AG04450 (cell line): ENCODE data around the gene CABYR. TPM values are rescaled to one million over a fixed set of nuclear protein-coding genes. Genes with fewer than 3 reads are reported as not detected.

Source experiments
- CTCF ChIA-PET: fragments of 300-600, 350-600 bp; formaldehyde crosslinking; extraction: SDS; loops from one replicate; lab custom pipeline; 2022; ENCODE audit warnings: antibody characterized with exemption, inconsistent platforms; lab: Charles Lee
- POLR2A ChIA-PET: fragments of 350-600 bp; formaldehyde crosslinking; extraction: SDS; loops from one replicate; lab custom pipeline; 2021; ENCODE audit warnings: antibody characterized with exemption, inconsistent platforms; lab: Yijun Ruan, JAX
- DNase-seq: peaks from one replicate; pipeline ENCODE4 v3.0.0-alpha.2; 2011; ENCODE audit warnings: low read depth, low spot score
- H3K27ac ChIP-seq: one replicate; pipeline ENCODE4 v1.5.1; 2012; ENCODE audit warnings: low read depth, low read length, control low read depth
- H3K27me3 ChIP-seq: one replicate; pipeline ENCODE4 v1.6.0; 2012; ENCODE audit warnings: low read length; ENCODE audit not compliant: control insufficient read depth, insufficient read depth
- H3K4me3 ChIP-seq: 2 replicates; pipeline ENCODE4 v1.5.1; 2011; ENCODE audit warnings: mild to moderate bottlenecking, low read depth, low read length, control low read depth
- H3K9me3 ChIP-seq: 2 replicates; pipeline ENCODE4 v1.5.1; 2012; ENCODE audit warnings: low read length; ENCODE audit not compliant: control insufficient read depth, insufficient read depth
- polyA plus RNA-seq: library from polyadenylated mRNA; depleted of rRNA; stranded (reverse); fragments of >200 nt; gene quantifications from 2 replicates; pipeline ENCODE4 v1.2.3, GENCODE V29; 2011
- TF ChIP-seq, protein P1 (sequence below): IDR thresholded peaks from 2 replicates; pipeline ENCODE4 v1.5.1; 2011; ENCODE audit warnings: low read depth, low read length, control low read depth, inconsistent platforms

The CABYR gene
- polyA plus RNA-seq, 1 experiment, result 11.8 TPM

DNA sequence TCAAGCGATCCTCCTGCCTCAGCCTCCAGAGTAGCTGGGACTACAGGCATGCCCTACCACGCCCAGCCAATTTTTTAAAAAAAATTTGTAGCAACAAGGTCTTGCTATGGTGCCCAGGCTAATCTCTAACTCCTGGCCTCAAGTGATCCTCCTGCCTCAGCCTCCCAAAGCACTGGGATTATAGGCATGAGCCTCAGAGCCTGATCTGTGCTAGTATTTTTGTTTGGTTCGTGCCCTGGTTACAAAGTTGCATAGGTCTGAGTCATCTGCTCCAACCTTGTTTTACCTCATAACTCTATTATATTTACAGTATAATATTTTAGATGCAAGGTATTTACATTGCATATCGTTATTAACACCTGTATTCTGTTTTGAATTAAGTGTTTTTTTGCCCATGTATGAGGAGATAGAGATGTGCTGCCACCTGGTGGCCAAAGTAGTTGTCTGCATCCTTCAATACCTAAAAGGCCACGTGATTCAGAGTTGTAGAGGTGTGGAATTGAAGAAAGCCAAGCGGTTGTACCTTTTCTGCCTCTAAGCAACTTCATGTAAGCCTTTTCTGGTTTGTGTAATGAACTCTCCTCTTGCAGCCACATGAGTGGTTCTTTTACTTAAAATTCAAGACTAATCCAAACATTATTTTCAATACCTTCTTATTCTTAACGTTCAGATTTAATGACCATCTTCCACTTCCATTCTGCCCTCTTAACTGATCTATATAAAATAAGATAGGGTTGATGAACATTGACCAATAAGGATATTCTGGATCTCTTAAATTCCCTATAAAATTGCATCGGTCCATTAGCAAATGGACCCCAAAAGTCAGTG is 19.9 kb upstream of the CABYR start:
- DNase-seq, result peak; percentile 39
- ChIA-PET POLR2A (interaction anchor here (0.6 kb wide), 1 partner anchor 91 kb away, joined by 4 read pairs; no protein-coding TSS in a partner anchor), CTCF (interaction anchor here (0.7 to 1.7 kb wide), 16 partner anchors 12 to 1073 kb away, joined by 3 to 6 read pairs (median 4); no protein-coding TSS in a partner anchor)
- TF ChIP-seq, protein P1, sequence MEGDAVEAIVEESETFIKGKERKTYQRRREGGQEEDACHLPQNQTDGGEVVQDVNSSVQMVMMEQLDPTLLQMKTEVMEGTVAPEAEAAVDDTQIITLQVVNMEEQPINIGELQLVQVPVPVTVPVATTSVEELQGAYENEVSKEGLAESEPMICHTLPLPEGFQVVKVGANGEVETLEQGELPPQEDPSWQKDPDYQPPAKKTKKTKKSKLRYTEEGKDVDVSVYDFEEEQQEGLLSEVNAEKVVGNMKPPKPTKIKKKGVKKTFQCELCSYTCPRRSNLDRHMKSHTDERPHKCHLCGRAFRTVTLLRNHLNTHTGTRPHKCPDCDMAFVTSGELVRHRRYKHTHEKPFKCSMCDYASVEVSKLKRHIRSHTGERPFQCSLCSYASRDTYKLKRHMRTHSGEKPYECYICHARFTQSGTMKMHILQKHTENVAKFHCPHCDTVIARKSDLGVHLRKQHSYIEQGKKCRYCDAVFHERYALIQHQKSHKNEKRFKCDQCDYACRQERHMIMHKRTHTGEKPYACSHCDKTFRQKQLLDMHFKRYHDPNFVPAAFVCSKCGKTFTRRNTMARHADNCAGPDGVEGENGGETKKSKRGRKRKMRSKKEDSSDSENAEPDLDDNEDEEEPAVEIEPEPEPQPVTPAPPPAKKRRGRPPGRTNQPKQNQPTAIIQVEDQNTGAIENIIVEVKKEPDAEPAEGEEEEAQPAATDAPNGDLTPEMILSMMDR, result peak; percentile 81
- Histone ChIP-seq H3K4me3 (no peak overlapping the region), H3K27ac (no peak overlapping the region), H3K9me3 (no peaks in the 10 kb centered on the region), H3K27me3 (no peaks in the 10 kb centered on the region)

GRCh38 chr18:24120676-24121075 is 18.2 kb upstream of the CABYR start:
- H3K27ac ChIP-seq, result no peak overlapping the region
- ChIA-PET CTCF (interaction anchor here (1.7 kb wide), 1 partner anchor 418 kb away, joined by 6 read pairs; no protein-coding TSS in a partner anchor), POLR2A (no interaction called here)
- H3K27me3 ChIP-seq, result no peaks in the 10 kb centered on the region
- no peak for DNase-seq
- no peaks in the 10 kb centered on the region for H3K9me3 ChIP-seq
- TF ChIP-seq, protein P1, result no peak
- H3K4me3 ChIP-seq, result no peak overlapping the region

- no peak overlapping the region for H3K27ac ChIP-seq
- CTCF ChIA-PET, result no interaction called here
- no peaks in the 10 kb centered on the region for H3K9me3 ChIP-seq
- no peak overlapping the region for H3K4me3 ChIP-seq
- H3K27me3 ChIP-seq, result no peaks in the 10 kb centered on the region
- POLR2A ChIA-PET, result interaction anchor here (1.2 kb wide), 1 partner anchor 17 kb away, joined by 3 read pairs; the partner anchor contains the start of gene CABYR
- TF ChIP-seq, protein P1, result no peak
- no peak for DNase-seq
Measured at GRCh38 chr18:24121625-24122024, 17.2 kb upstream of the CABYR start.

DNA sequence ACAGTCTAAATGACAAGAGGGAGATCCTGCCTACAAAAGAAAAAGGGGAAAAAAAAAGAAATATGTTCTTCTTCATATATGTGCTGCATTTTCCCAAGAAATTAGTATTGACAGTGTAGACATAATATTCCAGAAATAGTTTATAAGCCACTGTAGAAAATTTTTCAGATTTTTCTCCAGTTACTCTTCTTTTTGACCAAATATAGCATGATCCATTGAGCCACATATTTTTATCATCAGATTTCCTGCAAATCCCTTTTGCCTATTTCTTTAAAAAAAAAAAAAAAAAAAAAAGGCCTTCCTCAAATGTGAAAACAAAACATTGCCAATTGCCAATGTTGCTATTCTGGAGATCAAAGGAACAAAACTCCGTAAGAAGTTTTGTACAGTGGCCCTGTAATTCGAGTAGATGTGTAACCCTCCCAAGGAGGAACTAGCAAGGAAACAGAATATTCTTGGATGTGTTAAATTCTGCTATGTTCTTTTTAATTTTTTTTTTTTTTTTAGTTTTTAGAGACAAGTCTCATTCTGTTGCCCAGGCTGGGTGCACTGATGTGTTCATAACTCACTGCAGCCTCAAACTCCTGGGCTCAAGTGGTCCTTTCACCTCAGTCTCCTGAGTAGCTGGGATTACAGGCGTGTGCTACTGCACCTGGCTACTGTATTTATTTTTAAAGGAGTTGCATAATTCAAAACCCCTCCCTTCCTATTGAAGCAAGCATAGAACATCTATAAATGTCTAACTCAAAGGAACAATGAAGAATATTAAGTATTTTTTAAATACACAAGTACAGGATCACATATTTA is 12.5 kb upstream of the CABYR start:
- TF ChIP-seq, protein P1, result no peak
- H3K27ac ChIP-seq, result no peak overlapping the region
- H3K27me3 ChIP-seq, result no peaks in the 10 kb centered on the region
- no peak overlapping the region for H3K4me3 ChIP-seq
- ChIA-PET POLR2A (no interaction called here), CTCF (interaction anchor here (1.0 kb wide), 1 partner anchor 208 kb away, joined by 3 read pairs; no protein-coding TSS in a partner anchor)
- no peak for DNase-seq
- H3K9me3 ChIP-seq, result no peaks in the 10 kb centered on the region
